PC-9 (cell line): Measurements from ENCODE around the gene TMEM183A. TPM values are rescaled to one million over a fixed set of nuclear protein-coding genes. Genes with fewer than 3 reads are reported as not detected.

ENCODE experiments used
- BruUV-seq: library from RNA; stranded (reverse); fragments of 400-500 nt; replicated peaks from 2 replicates; lab custom pipeline; 2021; lab: Mats Ljungman, UMichigan
- CTCF ChIA-PET: fragments of 300-600 bp; sonication (Branson Sonifier 250); formaldehyde crosslinking; loops from one replicate; lab custom pipeline; 2022; ENCODE audit warnings: antibody characterized with exemption; lab: Charles Lee
- POLR2A ChIA-PET: fragments of 300-600 bp; sonication (Branson Sonifier 250); formaldehyde crosslinking; loops from one replicate; lab custom pipeline; 2022; ENCODE audit warnings: antibody characterized with exemption; ENCODE audit not compliant: unreplicated experiment; lab: Charles Lee
- DNase-seq, 2 experiments: peaks; one replicate each; pipeline versions ENCODE4 v3.0.0 to v3.0.0-alpha.2; 2015 to 2022; ENCODE audit warnings: mixed read lengths in 1 of 2
- H2AFZ ChIP-seq: fragments of 200-600 bp; sonication (generic); 2 replicates; pipeline ENCODE4 v1.8.1; 2017; ENCODE audit warnings: antibody characterized with exemption
- H3F3A ChIP-seq: fragments of 200-600 bp; sonication (generic); 2 replicates; pipeline ENCODE4 v1.8.1; 2017; ENCODE audit warnings: antibody characterized with exemption, mild to moderate bottlenecking, low read depth; ENCODE audit not compliant: insufficient read depth
- H3K27ac ChIP-seq: fragments of 200-600 bp; sonication (generic); 2 replicates; pipeline ENCODE4 v1.6.1; 2016; ENCODE audit warnings: mixed run types
- H3K27me3 ChIP-seq: fragments of 200-600 bp; sonication (generic); 2 replicates; pipeline ENCODE4 v1.6.1; 2016; ENCODE audit warnings: low read depth, mixed run types; ENCODE audit not compliant: insufficient read depth
- H3K36me3 ChIP-seq: fragments of 200-600 bp; sonication (generic); 2 replicates; pipeline ENCODE4 v1.6.1; 2016; ENCODE audit warnings: low read depth, mixed run types
- H3K4me1 ChIP-seq: fragments of 200-600 bp; sonication (generic); replicated peaks from 2 replicates; pipeline ENCODE4 v1.6.1; 2016; ENCODE audit warnings: mixed run types; ENCODE audit not compliant: insufficient read depth
- H3K4me2 ChIP-seq: fragments of 200-600 bp; sonication (generic); 2 replicates; pipeline ENCODE4 v1.6.1; 2017; ENCODE audit warnings: mixed run types
- H3K4me3 ChIP-seq: fragments of 200-600 bp; sonication (generic); 2 replicates; pipeline ENCODE4 v1.6.1; 2016; ENCODE audit warnings: mixed run types
- H3K79me2 ChIP-seq: fragments of 200-600 bp; sonication (generic); 2 replicates; pipeline ENCODE4 v1.6.1; 2017; ENCODE audit warnings: low read depth, mixed run types
- H3K9me2 ChIP-seq: fragments of 200-600 bp; sonication (generic); 2 replicates; pipeline ENCODE4 v1.8.1; 2017; ENCODE audit warnings: mild to moderate bottlenecking; ENCODE audit not compliant: insufficient read depth
- H3K9me3 ChIP-seq: fragments of 200-600 bp; sonication (generic); 2 replicates; pipeline ENCODE4 v1.8.1; 2016; ENCODE audit warnings: low read depth; ENCODE audit not compliant: insufficient read depth
- H4K20me1 ChIP-seq: fragments of 200-600 bp; sonication (generic); 2 replicates; pipeline ENCODE4 v1.8.1; 2017; ENCODE audit not compliant: insufficient read depth
- CTCF ChIP-seq: fragments of 200-600 bp; sonication (generic); conservative IDR thresholded peaks from 2 replicates; pipeline ENCODE4 v1.6.1; 2017; ENCODE audit warnings: mixed run types, antibody characterized with exemption, mild to moderate bottlenecking, moderate library complexity
- EZH2 ChIP-seq: fragments of 200-600 bp; sonication (generic); IDR thresholded peaks from 2 replicates; pipeline ENCODE4 v1.8.0; 2017; ENCODE audit warnings: antibody characterized with exemption, low read depth
- intact Hi-C: fragments of 100-400 bp; cut with micrococcal nuclease; formaldehyde crosslinking; loops from one replicate; pipeline ENCODE4 v1.10.0; 2022; ENCODE audit not compliant: unreplicated experiment
- total RNA-seq: library from RNA; stranded (reverse); gene quantifications from 2 replicates; pipeline ENCODE4 v1.2.3, GENCODE V29; 2021

The TMEM183A gene
- total RNA-seq, 1 experiment from 2014 or later: 53.5 TPM

DNA sequence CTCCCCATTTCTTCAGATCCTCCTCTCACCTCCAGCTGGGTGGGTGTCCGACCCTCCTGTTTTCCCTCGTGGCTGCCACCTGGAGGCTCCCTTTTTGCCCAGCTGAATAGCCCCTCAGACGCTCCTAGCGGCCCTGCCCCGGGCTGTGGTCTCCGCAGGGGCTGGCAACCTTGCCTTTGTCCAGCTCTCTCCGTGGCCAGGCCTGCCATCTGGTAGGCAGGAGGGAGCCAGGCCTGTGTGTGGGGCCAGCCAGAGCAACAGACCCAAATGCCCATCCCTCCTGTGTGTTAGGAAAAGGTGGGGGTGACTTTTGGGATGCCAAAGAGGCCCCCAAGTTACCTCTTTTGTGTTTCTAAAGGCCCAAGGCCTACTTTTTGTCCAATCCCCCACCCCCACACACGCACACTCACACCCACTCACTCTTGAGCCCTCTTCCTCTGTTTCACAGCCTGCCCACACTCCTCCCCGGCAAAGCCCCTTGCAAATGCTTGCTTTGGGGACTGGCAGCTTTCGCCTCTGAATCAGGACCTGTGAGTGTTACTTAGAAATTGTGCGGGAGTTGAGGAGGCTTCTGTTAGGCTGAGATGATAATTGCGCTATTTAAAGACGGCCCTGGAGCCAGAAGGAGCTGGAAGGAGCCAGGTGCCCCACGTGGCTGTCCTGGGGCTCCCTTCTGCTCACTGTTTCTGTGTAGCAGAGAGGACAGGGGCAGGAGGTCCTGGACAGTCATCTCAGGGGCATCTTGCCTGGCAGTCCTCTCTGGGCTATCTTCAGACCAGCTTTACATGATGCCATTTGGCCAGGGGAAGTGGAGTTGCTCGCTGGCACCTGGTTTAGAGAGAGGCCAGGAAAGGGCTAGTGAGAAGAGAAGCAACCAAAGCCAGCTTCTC, 28.2 kb downstream of the TMEM183A start:
- Histone ChIP-seq H3K9me2 (no peaks in the 10 kb centered on the region), H3F3A (no peaks in the 10 kb centered on the region), H3K79me2 (no peaks in the 10 kb centered on the region), H3K36me3 (no peaks in the 10 kb centered on the region), H3K4me1 (no peaks in the 10 kb centered on the region), H3K4me2 (no peak overlapping the region), H3K27me3 (peaks cover 5% of the 10 kb centered on the region; the same call in 1 of the 2 replicates), H3K27ac (no peak overlapping the region), H3K4me3 (no peak overlapping the region), H2AFZ (no peak overlapping the region), H3K9me3 (no peaks in the 10 kb centered on the region), H4K20me1 (no peaks in the 10 kb centered on the region)
- TF ChIP-seq CTCF: no peak
- TF ChIP-seq EZH2: no peak
- POLR2A ChIA-PET: interaction anchor here (0.7 kb wide), 1 partner anchor 301 kb away, joined by 3 read pairs; no protein-coding TSS in a partner anchor
- intact Hi-C loops: loop anchor here (5.0 kb wide), 1 partner anchor 292 kb away; no protein-coding TSS in a partner anchor
- CTCF ChIA-PET: interaction anchor here (0.6 to 1.2 kb wide), 3 partner anchors 232 to 767 kb away, joined by 3 to 23 read pairs (median 3); no protein-coding TSS in a partner anchor
- no TSS peak for BruUV-seq
- DNase-seq: no peak

GRCh38 chr1:203036135-203036534, 29.0 kb downstream of the TMEM183A start:
- Histone ChIP-seq H3K27me3 (peaks cover 5% of the 10 kb centered on the region; the same call in 1 of the 2 replicates), H3K36me3 (no peaks in the 10 kb centered on the region), H3K27ac (no peak overlapping the region), H3K9me3 (no peaks in the 10 kb centered on the region), H2AFZ (no peak overlapping the region), H3K79me2 (no peaks in the 10 kb centered on the region), H3K4me2 (no peak overlapping the region), H3K4me3 (no peak overlapping the region), H4K20me1 (no peaks in the 10 kb centered on the region), H3K9me2 (no peaks in the 10 kb centered on the region), H3F3A (no peaks in the 10 kb centered on the region), H3K4me1 (no peaks in the 10 kb centered on the region)
- no peak for TF ChIP-seq EZH2
- TF ChIP-seq CTCF: no peak
- ChIA-PET CTCF (interaction anchor here (0.6 to 1.2 kb wide), 3 partner anchors 231 to 767 kb away, joined by 3 to 23 read pairs (median 3); no protein-coding TSS in a partner anchor), POLR2A (interaction anchor here (0.7 kb wide), 1 partner anchor 300 kb away, joined by 3 read pairs; no protein-coding TSS in a partner anchor)
- intact Hi-C loops: loop anchor here (5.0 kb wide), 1 partner anchor 291 kb away; no protein-coding TSS in a partner anchor
- DNase-seq: no peak
- BruUV-seq: no TSS peak

DNA sequence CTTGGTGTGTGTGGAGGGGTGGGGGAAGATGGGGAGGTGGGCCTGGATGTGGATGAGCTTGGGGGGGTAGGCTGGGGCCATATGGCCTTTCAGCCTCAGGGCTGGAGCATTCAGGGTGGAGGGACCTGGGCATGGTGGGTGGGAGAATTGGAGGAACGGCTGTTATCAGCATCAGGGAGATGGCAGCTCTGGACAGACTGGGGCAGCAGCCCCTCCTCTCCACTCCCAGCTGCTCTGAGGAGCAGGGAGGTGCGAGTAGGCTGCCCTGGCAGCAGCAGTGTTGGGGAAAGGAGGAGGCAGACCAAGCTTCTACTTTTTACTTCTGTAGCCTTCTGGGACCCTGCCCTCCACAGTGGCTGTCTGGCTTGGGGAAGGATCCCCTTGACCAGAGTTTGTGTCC, 29.4 kb downstream of the TMEM183A start:
- POLR2A ChIA-PET: no interaction called here
- Histone ChIP-seq H3K27me3 (peaks cover 5% of the 10 kb centered on the region; the same call in 1 of the 2 replicates), H3K4me2 (no peak overlapping the region), H3K79me2 (no peaks in the 10 kb centered on the region), H3K9me2 (no peaks in the 10 kb centered on the region), H2AFZ (no peak overlapping the region), H3K36me3 (no peaks in the 10 kb centered on the region), H3K27ac (no peak overlapping the region), H3K4me3 (no peak overlapping the region), H3K4me1 (no peaks in the 10 kb centered on the region), H3F3A (no peaks in the 10 kb centered on the region), H3K9me3 (no peaks in the 10 kb centered on the region), H4K20me1 (no peaks in the 10 kb centered on the region)
- BruUV-seq: no TSS peak
- TF ChIP-seq CTCF (no peak), EZH2 (no peak)
- CTCF ChIA-PET: interaction anchor here (0.6 to 1.2 kb wide), 2 partner anchors 231 to 766 kb away, joined by 3 to 23 read pairs; no protein-coding TSS in a partner anchor
- intact Hi-C loops: loop anchor here (5.0 kb wide), 1 partner anchor 291 kb away; no protein-coding TSS in a partner anchor
- DNase-seq: no peak
